Tibial artery (tissue), 4 donors: ENCODE results near the gene SMIM14.

Experiments
- DNase-seq, 2 donors: peaks; one replicate each; pipeline ENCODE4 v3.0.0-alpha.2; 2019
- H3K27ac ChIP-seq, 2 donors: fragments of 200-600 bp; sonication (generic) in 1 of 2; 1 replicate in 1 of 2; 2 replicates in 1 of 2; pipeline ENCODE4 v1.5.1; 2018 to 2019; ENCODE audit warnings: mild to moderate bottlenecking in 1 of 2
- H3K27me3 ChIP-seq, 2 donors: fragments of 200-600 bp; sonication (generic) in 1 of 2; one replicate each; pipeline versions ENCODE4 v1.5.1 to v1.6.0; 2016 to 2019
- H3K36me3 ChIP-seq, 3 donors: fragments of 200-600 bp; sonication (generic) in 2 of 3; one replicate each; pipeline ENCODE4 v1.5.1; 2016 to 2019; ENCODE audit warnings: mild to moderate bottlenecking in 2 of 3
- H3K4me1 ChIP-seq, 4 donors: fragments of 200-600 bp; sonication (generic) in 2 of 4; 1 replicate in 3 of 4; 2 replicates in 1 of 4; pipeline ENCODE4 v1.5.1; 2016 to 2019
- H3K4me3 ChIP-seq, 2 donors: fragments of 200-600 bp; sonication (generic) in 1 of 2; 1 replicate in 1 of 2; 2 replicates in 1 of 2; pipeline ENCODE4 v1.5.1; 2018 to 2019; ENCODE audit warnings: mild to moderate bottlenecking in 2 of 2
- H3K9me3 ChIP-seq, 3 donors: fragments of 200-600 bp; sonication (generic) in 1 of 3; one replicate each; pipeline ENCODE4 v1.5.1; 2016 to 2019
- intact Hi-C: fragments of 100-400 bp; cut with DNase I; formaldehyde crosslinking; loops from one replicate; pipeline ENCODE4 v1.15.0; 2023; ENCODE audit warnings: low total_unique reads
- TF ChIP-seq, protein P1 (sequence below), 2 experiments: fragments of 200-600 bp in 1 of 2; fragments of 450-650 bp in 1 of 2; IDR thresholded peaks; one replicate each; pipeline ENCODE4 v1.5.1; 2017 to 2019; ENCODE audit warnings: antibody characterized with exemption in 2 of 2, mild to moderate bottlenecking in 1 of 2, moderate library complexity in 1 of 2

Gene SMIM14

DNA sequence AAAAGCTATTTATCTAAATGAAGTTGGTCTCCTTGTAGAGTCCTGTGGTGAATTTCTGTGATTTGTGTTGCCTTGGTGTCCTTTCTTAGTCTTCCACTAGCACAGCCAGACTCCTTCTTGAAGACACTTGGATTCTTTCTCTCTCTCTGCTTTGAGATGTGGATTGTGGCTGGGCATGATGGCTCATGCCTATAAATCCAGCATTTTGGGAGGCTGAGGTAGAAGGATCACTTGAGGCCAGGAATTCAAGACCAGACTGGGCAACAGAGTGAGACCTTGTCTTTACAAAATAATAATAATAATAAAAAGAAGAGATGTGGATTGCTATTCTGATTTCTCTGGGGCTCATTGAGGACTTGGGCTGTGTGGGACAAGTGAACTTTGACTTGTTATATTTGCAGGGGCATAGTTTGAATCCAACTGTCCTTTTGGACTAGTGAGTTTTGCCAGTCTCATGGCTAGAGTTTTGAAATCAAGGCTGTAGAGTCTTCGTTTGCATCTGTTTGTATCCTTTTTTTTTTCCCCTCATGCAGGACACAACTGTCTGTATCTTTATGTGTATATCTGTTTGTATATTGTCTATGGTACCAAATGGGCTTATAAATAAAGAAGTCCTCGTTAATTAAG, 11.1 kb upstream of the SMIM14 start:
- TF ChIP-seq, protein P1, sequence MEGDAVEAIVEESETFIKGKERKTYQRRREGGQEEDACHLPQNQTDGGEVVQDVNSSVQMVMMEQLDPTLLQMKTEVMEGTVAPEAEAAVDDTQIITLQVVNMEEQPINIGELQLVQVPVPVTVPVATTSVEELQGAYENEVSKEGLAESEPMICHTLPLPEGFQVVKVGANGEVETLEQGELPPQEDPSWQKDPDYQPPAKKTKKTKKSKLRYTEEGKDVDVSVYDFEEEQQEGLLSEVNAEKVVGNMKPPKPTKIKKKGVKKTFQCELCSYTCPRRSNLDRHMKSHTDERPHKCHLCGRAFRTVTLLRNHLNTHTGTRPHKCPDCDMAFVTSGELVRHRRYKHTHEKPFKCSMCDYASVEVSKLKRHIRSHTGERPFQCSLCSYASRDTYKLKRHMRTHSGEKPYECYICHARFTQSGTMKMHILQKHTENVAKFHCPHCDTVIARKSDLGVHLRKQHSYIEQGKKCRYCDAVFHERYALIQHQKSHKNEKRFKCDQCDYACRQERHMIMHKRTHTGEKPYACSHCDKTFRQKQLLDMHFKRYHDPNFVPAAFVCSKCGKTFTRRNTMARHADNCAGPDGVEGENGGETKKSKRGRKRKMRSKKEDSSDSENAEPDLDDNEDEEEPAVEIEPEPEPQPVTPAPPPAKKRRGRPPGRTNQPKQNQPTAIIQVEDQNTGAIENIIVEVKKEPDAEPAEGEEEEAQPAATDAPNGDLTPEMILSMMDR (IDR thresholded peaks at IDR 0.05): no peak
- Histone ChIP-seq H3K9me3 (no peaks in the 10 kb centered on the region), H3K4me1 (no peaks in the 10 kb centered on the region), H3K36me3 (no peaks in the 10 kb centered on the region), H3K27ac (no peak overlapping the region), H3K4me3 (no peak overlapping the region), H3K27me3 (no peaks in the 10 kb centered on the region)
- no peak for DNase-seq
- intact Hi-C loops: no loop called here

DNA sequence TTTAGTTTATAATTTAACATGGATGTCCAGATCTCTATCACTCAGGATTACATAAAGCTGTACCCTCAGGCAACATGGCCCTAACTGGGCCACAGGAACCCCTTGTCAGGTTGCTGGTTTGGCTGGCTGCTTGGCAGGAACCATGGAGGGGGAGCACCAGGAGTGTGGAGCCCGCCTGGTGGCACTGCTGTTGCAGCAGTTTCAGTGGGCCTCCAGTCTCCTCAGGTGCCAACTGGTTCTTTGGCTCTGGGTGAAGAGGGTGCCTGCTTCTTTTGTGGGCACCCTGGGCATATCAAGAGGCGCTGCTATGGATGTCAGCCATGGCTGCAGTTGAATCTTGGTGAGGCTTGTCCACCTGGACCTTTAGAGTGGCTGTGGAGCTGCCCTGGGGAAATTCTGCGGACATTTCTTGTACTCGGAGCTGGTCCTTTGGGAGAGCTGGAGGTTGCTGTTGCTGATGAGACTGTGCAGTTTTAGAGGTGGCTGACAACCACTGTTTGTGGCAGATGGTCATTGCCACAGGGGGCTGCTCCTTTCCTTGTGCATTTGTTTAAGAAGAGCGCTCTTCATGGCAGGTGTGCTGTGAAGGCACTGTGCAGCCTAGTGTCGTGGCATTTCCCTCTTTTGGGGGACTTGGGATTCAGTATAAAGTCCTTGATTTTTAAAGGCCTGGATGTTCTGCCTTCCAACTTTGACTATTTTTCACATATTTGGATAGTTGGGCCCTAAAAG, 10.3 kb upstream of the SMIM14 start:
- no peak overlapping the region for H3K4me3 ChIP-seq
- TF ChIP-seq, protein P1 (IDR thresholded peaks at IDR 0.05): no peak
- H3K36me3 ChIP-seq: no peaks in the 10 kb centered on the region
- H3K9me3 ChIP-seq: no peaks in the 10 kb centered on the region
- no peak overlapping the region for H3K27ac ChIP-seq
- H3K27me3 ChIP-seq: no peaks in the 10 kb centered on the region
- intact Hi-C loops: no loop called here
- DNase-seq: no peak
- H3K4me1 ChIP-seq: no peaks in the 10 kb centered on the region

DNA sequence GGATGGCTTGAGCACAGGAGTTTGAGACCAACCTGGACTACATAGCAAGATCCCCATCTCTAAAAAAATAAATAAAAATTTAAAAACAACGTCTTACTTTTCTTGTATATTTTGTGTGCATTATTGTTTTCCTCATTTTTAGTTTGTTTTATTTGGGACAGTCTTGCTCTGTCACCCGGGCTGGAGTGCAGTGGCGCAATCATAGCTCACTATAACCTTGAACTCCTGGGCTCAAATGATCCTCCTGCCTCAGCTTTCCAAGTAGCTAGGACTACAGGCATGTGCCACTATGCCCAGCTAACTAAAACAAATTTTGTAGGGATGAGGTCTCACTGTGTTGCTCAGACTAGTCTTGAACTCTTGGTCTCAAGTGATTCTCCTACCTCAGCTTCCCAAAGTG, 9.5 kb upstream of the SMIM14 start:
- H3K27ac ChIP-seq: no peak overlapping the region
- H3K27me3 ChIP-seq: no peaks in the 10 kb centered on the region
- TF ChIP-seq, protein P1 (IDR thresholded peaks at IDR 0.05): no peak
- H3K4me1 ChIP-seq: no peaks in the 10 kb centered on the region
- no peak for DNase-seq
- intact Hi-C loops: no loop called here
- no peaks in the 10 kb centered on the region for H3K9me3 ChIP-seq
- no peaks in the 10 kb centered on the region for H3K36me3 ChIP-seq
- H3K4me3 ChIP-seq: no peak overlapping the region

DNA sequence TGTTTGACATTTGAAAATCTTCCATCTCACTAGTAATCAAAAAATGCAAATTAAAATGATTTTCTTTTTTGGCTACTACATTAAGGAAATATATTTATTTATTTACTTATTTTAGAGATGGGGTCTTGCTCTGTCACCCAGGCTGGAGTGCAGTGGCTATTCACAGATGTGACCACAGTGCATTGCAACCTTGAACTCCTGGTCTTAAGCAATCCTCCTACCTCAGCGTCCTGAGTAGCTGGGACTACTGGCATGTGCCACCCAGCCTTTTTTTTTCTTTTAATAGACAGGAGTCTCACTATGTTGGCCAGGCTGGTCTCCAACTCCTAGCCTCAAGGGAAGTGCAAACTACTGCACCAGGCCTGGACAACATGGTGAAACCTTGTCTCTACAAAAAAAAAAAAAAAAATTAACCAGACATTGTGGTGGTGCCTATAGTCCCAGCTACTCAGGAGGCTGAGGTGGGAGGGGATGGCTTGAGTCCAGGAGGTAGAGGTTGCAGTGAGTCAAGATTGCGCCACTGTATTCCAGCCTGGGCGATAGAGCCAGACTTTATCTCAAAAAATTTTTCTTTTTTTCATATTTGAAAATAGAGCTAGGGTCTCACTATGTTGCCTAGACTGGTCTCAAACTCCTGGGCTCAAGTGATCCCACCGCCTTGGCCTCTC, 4.4 kb upstream of the SMIM14 start:
- Histone ChIP-seq H3K36me3 (no peaks in the 10 kb centered on the region), H3K27ac (no peak overlapping the region), H3K4me1 (peaks cover 0 to 7% (median 2%) of the 10 kb centered on the region in 4 donors), H3K27me3 (no peaks in the 10 kb centered on the region), H3K4me3 (no peak overlapping the region), H3K9me3 (no peaks in the 10 kb centered on the region)
- TF ChIP-seq, protein P1 (IDR thresholded peaks at IDR 0.05): no peak
- DNase-seq: no peak
- intact Hi-C loops: loop anchor here (5.0 kb wide), 1 partner anchor 176 kb away; no protein-coding TSS in a partner anchor

DNA sequence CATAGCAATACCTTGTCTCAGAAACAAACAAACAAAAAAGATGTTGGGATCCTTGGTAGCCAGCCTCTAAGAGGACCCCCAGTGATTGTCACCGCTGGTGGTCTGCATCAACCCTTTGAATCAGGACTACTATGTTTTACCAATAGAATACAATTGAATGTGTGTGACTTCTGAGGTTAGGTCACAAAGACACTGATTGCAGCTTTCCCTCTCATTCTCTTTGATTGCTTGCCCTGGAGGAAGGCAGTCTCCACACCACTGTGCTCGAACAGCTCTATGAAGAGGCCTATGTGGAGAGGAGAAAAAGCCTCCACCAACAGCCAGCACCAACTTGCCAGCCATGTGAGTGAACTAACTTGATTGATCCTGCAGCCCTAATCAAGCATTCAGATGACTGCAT, 2.8 kb upstream of the SMIM14 start:
- TF ChIP-seq, protein P1 (IDR thresholded peaks at IDR 0.05): no peak
- Histone ChIP-seq H3K9me3 (no peaks in the 10 kb centered on the region), H3K4me1 (peaks cover 0 to 7% (median 2%) of the 10 kb centered on the region in 4 donors), H3K4me3 (no peak overlapping the region), H3K27me3 (no peaks in the 10 kb centered on the region), H3K36me3 (no peaks in the 10 kb centered on the region), H3K27ac (no peak overlapping the region)
- intact Hi-C loops: loop anchor here (5.0 kb wide), 1 partner anchor 174 kb away; no protein-coding TSS in a partner anchor
- no peak for DNase-seq
